GM12878 (cell line): ENCODE data around the gene PUS10. TPM values are rescaled to one million over a fixed set of nuclear protein-coding genes. Genes with fewer than 3 reads are reported as not detected.

Experiments used
- CHD1 ChIP-seq: IDR thresholded peaks from 2 replicates; pipeline ENCODE4 v1.6.1; 2012; ENCODE audit warnings: low read depth, low read length, improper control_type of control experiment
- EED ChIP-seq: sonication (generic); IDR thresholded peaks from 2 replicates; pipeline ENCODE4 v1.6.1; 2016; ENCODE audit warnings: antibody characterized with exemption, low read depth
- ETV6 ChIP-seq, 2 experiments: fragments of 450-650 bp in 1 of 2; IDR thresholded peaks in 1 of 2; conservative IDR thresholded peaks in 1 of 2; 2 replicates each; pipeline ENCODE4 v1.6.1; 2014; ENCODE audit warnings: antibody characterized with exemption in 1 of 2, borderline replicate concordance in 1 of 2, low read depth in 1 of 2, mild to moderate bottlenecking in 1 of 2, moderate library complexity in 1 of 2
- FOXM1 ChIP-seq: IDR thresholded peaks from 2 replicates; pipeline ENCODE4 v1.6.1; 2012; ENCODE audit warnings: low read depth, mild to moderate bottlenecking, inconsistent platforms, low read length, moderate library complexity
- IKZF2 ChIP-seq, 2 experiments: fragments of 450-650 bp; IDR thresholded peaks; 2 replicates each; pipeline ENCODE4 v1.6.1; 2017; ENCODE audit warnings: mild to moderate bottlenecking in 2 of 2, moderate library complexity in 2 of 2
- LARP7 ChIP-seq: fragments of 450-650 bp; IDR thresholded peaks from 2 replicates; pipeline ENCODE4 v1.6.1; 2017; ENCODE audit warnings: mild to moderate bottlenecking
- NFXL1 ChIP-seq: fragments of 450-650 bp; IDR thresholded peaks from 2 replicates; pipeline ENCODE4 v1.6.1; 2017; ENCODE audit warnings: antibody characterized with exemption, mild to moderate bottlenecking, borderline replicate concordance
- NRF1 ChIP-seq: conservative IDR thresholded peaks from 2 replicates; pipeline ENCODE4 v1.6.1; 2011; ENCODE audit warnings: mild to moderate bottlenecking, low read depth, low read length, improper control_type of control experiment
- PAX8 ChIP-seq: fragments of 450-650 bp; IDR thresholded peaks from 2 replicates; pipeline ENCODE4 v1.6.1; 2017; ENCODE audit warnings: mild to moderate bottlenecking, moderate library complexity
- RBBP5 ChIP-seq: fragments of 200-600 bp; sonication (generic); conservative IDR thresholded peaks from 2 replicates; pipeline ENCODE4 v1.6.1; 2016
- RELA ChIP-seq: fragments of 450-650 bp; IDR thresholded peaks from 2 replicates; pipeline ENCODE4 v1.8.0; 2014; ENCODE audit warnings: borderline replicate concordance; ENCODE audit not compliant: partially characterized antibody
- SRF ChIP-seq, 2 experiments: IDR thresholded peaks; 2 replicates each; pipeline ENCODE4 v1.6.1; 2011; ENCODE audit warnings: low read depth in 2 of 2, low read length in 2 of 2, mild to moderate bottlenecking in 1 of 2, moderate library complexity in 1 of 2
- STAT1 ChIP-seq: fragments of 450-650 bp; conservative IDR thresholded peaks from 2 replicates; pipeline ENCODE4 v1.6.1; 2014; ENCODE audit warnings: antibody characterized with exemption, mild to moderate bottlenecking
- SUPT20H ChIP-seq: IDR thresholded peaks from 2 replicates; pipeline ENCODE4 v1.6.1; 2011; ENCODE audit warnings: low read depth, mild to moderate bottlenecking, low read length, moderate library complexity, borderline replicate concordance; ENCODE audit not compliant: control insufficient read depth
- ZNF384 ChIP-seq: IDR thresholded peaks from 2 replicates; pipeline ENCODE4 v1.6.1; 2012; ENCODE audit warnings: low read depth, mild to moderate bottlenecking, low read length, improper control_type of control experiment, borderline replicate concordance
- polyA plus RNA-seq, 11 experiments: library from polyadenylated mRNA; depleted of rRNA in 4 of 11; unstranded in 6 of 11; stranded (reverse) in 5 of 11; fragments of >200 nt; fragmentation: Nextera tagmentation in 4 of 11; fragmentation: Illumina TruSeq in 1 of 11; extraction: Ambion mirVana in 4 of 11; extraction: Trizol in 1 of 11; gene quantifications; 1 replicate in 1 of 11; 2 replicates in 10 of 11; pipeline versions ENCODE4 v1.2.1 to v1.2.3, GENCODE V29; 2011 to 2016; ENCODE audit warnings: inconsistent platforms in 2 of 11, missing spikeins in 2 of 11, low read depth in 1 of 11
- total RNA-seq, 4 experiments: library from RNA; depleted of rRNA in 3 of 4; stranded (reverse); fragments of >200 nt in 3 of 4; fragmentation: Illumina TruSeq in 1 of 4; extraction: Trizol in 1 of 4; gene quantifications; 2 replicates each; pipeline versions ENCODE4 v1.2.1 to v1.2.3, GENCODE V29; 2013 to 2021
- TF ChIP-seq, protein P1 (sequence below): IDR thresholded peaks from 2 replicates; pipeline ENCODE4 v1.6.1; 2012; ENCODE audit warnings: mild to moderate bottlenecking, low read depth, low read length
- TF ChIP-seq, protein P2 (sequence below): fragments of 450-650 bp; IDR thresholded peaks from 2 replicates; pipeline ENCODE4 v1.6.1; 2018; ENCODE audit warnings: borderline replicate concordance, mild to moderate bottlenecking; ENCODE audit not compliant: partially characterized antibody
- TF ChIP-seq, protein P3 (sequence below): IDR thresholded peaks from 2 replicates; pipeline ENCODE4 v1.6.1; 2012; ENCODE audit warnings: low read depth, low read length, improper control_type of control experiment
- TF ChIP-seq, protein P4 (sequence below): fragments of 450-650 bp; IDR thresholded peaks from 2 replicates; pipeline ENCODE4 v1.6.1; 2016; ENCODE audit warnings: mild to moderate bottlenecking, moderate library complexity, borderline replicate concordance

Gene PUS10
- total and polyA plus RNA-seq, 10 of the 15 experiments (the other 5 are each of a cell fraction or from before 2014, with no cell fraction given) = 9.1 to 17.0 (median 13.0) TPM

DNA sequence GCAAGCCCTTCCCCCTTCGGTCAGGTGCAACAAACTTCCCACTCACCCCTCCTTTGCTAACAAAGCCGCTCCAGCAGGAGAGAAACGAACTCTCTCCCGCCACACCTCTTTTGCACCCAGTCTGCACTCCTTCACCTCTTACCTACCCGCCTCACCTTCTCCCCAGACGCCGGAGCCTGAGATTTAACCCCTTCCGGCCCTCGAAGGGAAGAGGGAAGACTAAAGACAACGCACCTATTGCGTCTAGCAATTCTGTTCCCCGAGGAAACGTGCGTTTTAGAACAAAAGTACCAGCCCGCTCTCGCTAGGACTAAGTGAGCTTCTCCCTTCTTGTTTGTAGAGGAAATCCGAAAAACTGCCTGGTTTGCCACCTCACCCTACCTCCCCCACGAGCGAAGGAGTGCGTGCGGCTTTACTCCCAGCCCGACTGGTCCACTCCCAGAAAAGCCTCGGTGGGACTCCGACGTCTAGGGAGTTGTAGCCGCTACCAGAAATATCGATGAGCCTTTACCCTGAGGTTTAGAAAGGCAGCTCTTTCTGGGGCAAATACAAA lies 976 bp downstream of the PUS10 start (continued):
- TF ChIP-seq, protein P1, sequence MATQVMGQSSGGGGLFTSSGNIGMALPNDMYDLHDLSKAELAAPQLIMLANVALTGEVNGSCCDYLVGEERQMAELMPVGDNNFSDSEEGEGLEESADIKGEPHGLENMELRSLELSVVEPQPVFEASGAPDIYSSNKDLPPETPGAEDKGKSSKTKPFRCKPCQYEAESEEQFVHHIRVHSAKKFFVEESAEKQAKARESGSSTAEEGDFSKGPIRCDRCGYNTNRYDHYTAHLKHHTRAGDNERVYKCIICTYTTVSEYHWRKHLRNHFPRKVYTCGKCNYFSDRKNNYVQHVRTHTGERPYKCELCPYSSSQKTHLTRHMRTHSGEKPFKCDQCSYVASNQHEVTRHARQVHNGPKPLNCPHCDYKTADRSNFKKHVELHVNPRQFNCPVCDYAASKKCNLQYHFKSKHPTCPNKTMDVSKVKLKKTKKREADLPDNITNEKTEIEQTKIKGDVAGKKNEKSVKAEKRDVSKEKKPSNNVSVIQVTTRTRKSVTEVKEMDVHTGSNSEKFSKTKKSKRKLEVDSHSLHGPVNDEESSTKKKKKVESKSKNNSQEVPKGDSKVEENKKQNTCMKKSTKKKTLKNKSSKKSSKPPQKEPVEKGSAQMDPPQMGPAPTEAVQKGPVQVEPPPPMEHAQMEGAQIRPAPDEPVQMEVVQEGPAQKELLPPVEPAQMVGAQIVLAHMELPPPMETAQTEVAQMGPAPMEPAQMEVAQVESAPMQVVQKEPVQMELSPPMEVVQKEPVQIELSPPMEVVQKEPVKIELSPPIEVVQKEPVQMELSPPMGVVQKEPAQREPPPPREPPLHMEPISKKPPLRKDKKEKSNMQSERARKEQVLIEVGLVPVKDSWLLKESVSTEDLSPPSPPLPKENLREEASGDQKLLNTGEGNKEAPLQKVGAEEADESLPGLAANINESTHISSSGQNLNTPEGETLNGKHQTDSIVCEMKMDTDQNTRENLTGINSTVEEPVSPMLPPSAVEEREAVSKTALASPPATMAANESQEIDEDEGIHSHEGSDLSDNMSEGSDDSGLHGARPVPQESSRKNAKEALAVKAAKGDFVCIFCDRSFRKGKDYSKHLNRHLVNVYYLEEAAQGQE = peak; percentile 17; the same call in 1 of the 2 replicates
- TF ChIP-seq LARP7 = no peak; the same call in 1 of the 2 replicates
- no peak for TF ChIP-seq RELA
- TF ChIP-seq NFXL1 = no peak
- peak; percentile 25; the same call in 1 of the 2 replicates for TF ChIP-seq STAT1
- TF ChIP-seq EED = no peak
- TF ChIP-seq, protein P2, sequence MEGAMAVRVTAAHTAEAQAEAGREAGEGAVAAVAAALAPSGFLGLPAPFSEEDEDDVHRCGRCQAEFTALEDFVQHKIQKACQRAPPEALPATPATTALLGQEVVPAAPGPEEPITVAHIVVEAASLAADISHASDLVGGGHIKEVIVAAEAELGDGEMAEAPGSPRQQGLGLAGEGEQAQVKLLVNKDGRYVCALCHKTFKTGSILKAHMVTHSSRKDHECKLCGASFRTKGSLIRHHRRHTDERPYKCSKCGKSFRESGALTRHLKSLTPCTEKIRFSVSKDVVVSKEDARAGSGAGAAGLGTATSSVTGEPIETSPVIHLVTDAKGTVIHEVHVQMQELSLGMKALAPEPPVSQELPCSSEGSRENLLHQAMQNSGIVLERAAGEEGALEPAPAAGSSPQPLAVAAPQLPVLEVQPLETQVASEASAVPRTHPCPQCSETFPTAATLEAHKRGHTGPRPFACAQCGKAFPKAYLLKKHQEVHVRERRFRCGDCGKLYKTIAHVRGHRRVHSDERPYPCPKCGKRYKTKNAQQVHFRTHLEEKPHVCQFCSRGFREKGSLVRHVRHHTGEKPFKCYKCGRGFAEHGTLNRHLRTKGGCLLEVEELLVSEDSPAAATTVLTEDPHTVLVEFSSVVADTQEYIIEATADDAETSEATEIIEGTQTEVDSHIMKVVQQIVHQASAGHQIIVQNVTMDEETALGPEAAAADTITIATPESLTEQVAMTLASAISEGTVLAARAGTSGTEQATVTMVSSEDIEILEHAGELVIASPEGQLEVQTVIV = peak; percentile 83
- TF ChIP-seq CHD1 = no peak
- peak in 1 of 2 experiments; percentile 72; a peak in 1 of 4 replicates for TF ChIP-seq SRF (IDR thresholded peaks at IDR 0.05; ENCODE audit: low read depth in 2 of 2, low read length in 2 of 2)
- TF ChIP-seq NRF1 = no peak
- TF ChIP-seq SUPT20H = no peak
- TF ChIP-seq, protein P3, sequence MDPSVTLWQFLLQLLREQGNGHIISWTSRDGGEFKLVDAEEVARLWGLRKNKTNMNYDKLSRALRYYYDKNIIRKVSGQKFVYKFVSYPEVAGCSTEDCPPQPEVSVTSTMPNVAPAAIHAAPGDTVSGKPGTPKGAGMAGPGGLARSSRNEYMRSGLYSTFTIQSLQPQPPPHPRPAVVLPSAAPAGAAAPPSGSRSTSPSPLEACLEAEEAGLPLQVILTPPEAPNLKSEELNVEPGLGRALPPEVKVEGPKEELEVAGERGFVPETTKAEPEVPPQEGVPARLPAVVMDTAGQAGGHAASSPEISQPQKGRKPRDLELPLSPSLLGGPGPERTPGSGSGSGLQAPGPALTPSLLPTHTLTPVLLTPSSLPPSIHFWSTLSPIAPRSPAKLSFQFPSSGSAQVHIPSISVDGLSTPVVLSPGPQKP = no peak
- TF ChIP-seq IKZF2 (IDR thresholded peaks at IDR 0.05) = peak; percentile 51 to 58; a peak in 3 of 4 replicates
- TF ChIP-seq PAX8 = no peak
- no peak for TF ChIP-seq FOXM1
- peak; percentile 91 for TF ChIP-seq RBBP5
- TF ChIP-seq ETV6 (conservative IDR thresholded peaks at IDR 0.05 in 1 of 2, IDR thresholded peaks at IDR 0.05 in 1 of 2; ENCODE audit: borderline replicate concordance in 1 of 2, low read depth in 1 of 2) = peak in 1 of 2 experiments; percentile 53; a peak in 2 of 4 replicates
- no peak for TF ChIP-seq ZNF384
- TF ChIP-seq, protein P4, sequence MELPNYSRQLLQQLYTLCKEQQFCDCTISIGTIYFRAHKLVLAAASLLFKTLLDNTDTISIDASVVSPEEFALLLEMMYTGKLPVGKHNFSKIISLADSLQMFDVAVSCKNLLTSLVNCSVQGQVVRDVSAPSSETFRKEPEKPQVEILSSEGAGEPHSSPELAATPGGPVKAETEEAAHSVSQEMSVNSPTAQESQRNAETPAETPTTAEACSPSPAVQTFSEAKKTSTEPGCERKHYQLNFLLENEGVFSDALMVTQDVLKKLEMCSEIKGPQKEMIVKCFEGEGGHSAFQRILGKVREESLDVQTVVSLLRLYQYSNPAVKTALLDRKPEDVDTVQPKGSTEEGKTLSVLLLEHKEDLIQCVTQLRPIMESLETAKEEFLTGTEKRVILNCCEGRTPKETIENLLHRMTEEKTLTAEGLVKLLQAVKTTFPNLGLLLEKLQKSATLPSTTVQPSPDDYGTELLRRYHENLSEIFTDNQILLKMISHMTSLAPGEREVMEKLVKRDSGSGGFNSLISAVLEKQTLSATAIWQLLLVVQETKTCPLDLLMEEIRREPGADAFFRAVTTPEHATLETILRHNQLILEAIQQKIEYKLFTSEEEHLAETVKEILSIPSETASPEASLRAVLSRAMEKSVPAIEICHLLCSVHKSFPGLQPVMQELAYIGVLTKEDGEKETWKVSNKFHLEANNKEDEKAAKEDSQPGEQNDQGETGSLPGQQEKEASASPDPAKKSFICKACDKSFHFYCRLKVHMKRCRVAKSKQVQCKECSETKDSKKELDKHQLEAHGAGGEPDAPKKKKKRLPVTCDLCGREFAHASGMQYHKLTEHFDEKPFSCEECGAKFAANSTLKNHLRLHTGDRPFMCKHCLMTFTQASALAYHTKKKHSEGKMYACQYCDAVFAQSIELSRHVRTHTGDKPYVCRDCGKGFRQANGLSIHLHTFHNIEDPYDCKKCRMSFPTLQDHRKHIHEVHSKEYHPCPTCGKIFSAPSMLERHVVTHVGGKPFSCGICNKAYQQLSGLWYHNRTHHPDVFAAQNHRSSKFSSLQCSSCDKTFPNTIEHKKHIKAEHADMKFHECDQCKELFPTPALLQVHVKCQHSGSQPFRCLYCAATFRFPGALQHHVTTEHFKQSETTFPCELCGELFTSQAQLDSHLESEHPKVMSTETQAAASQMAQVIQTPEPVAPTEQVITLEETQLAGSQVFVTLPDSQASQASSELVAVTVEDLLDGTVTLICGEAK = peak; percentile 99
